IMR-90 (cell line): Measurements from ENCODE around the gene KCNMA1. TPM values are rescaled to one million over a fixed set of nuclear protein-coding genes. Genes with fewer than 3 reads are reported as not detected.

Experiments
- ATAC-seq: fragments of 200-7000 bp; cut with Tn5 transposase; 2 replicates; pipeline ENCODE4 v1.9.1; 2020; ENCODE audit warnings: low read depth, mild to moderate bottlenecking, moderate library complexity
- BruUV-seq: library from RNA; stranded (reverse); fragments of 400-500 nt; replicated peaks from 2 replicates; lab custom pipeline; 2021; lab: Mats Ljungman, UMichigan
- CTCF ChIA-PET: fragments of 300-600 bp; formaldehyde crosslinking; extraction: SDS; loops from one replicate; lab custom pipeline; 2021; ENCODE audit warnings: antibody characterized with exemption; lab: Yijun Ruan, JAX
- POLR2A ChIA-PET: fragments of 300-600 bp; sonication (Branson Sonifier 250); formaldehyde crosslinking; loops from one replicate; lab custom pipeline; 2022; ENCODE audit warnings: antibody characterized with exemption; ENCODE audit not compliant: unreplicated experiment; lab: Charles Lee
- DNase-seq: peaks from one replicate; pipeline ENCODE4 v3.0.0; 2013
- H2AFZ ChIP-seq: replicated peaks from 2 replicates; pipeline ENCODE3; 2013; ENCODE audit warnings: low read length, mild to moderate bottlenecking; ENCODE audit not compliant: poor library complexity
- H2AK5ac ChIP-seq: 2 replicates; pipeline ENCODE4 v1.6.1; 2013; ENCODE audit warnings: low read depth, low read length, inconsistent platforms
- H2AK9ac ChIP-seq: replicated peaks from 2 replicates; pipeline ENCODE3; 2013; ENCODE audit warnings: mild to moderate bottlenecking, low read depth, low read length, moderate library complexity; ENCODE audit not compliant: poor library complexity
- H2BK120ac ChIP-seq: 2 replicates; pipeline ENCODE4 v1.6.1; 2013; ENCODE audit warnings: low read depth, low read length, inconsistent platforms
- H2BK15ac ChIP-seq: 3 replicates; pipeline ENCODE4 v1.6.1; 2013; ENCODE audit warnings: low read depth, low read length, inconsistent platforms
- H2BK20ac ChIP-seq: 2 replicates; pipeline ENCODE4 v1.6.1; 2013; ENCODE audit warnings: low read depth, mild to moderate bottlenecking, inconsistent platforms, low read length, moderate library complexity
- H2BK5ac ChIP-seq: 2 replicates; pipeline ENCODE4 v1.6.1; 2013; ENCODE audit warnings: mild to moderate bottlenecking, low read depth, low read length, inconsistent platforms; ENCODE audit not compliant: poor library complexity, severe bottlenecking
- H3K14ac ChIP-seq: replicated peaks from 2 replicates; pipeline ENCODE4 v1.6.1; 2013; ENCODE audit warnings: low read depth, low read length, inconsistent platforms
- H3K18ac ChIP-seq: 2 replicates; pipeline ENCODE4 v1.6.1; 2013; ENCODE audit warnings: low read depth, low read length, control low read depth
- H3K23ac ChIP-seq: 2 replicates; pipeline ENCODE4 v1.6.1; 2013; ENCODE audit warnings: low read depth, low read length, inconsistent platforms
- H3K27ac ChIP-seq: 2 replicates; pipeline ENCODE4 v1.5.1; 2013; ENCODE audit warnings: mild to moderate bottlenecking, control low read depth, low read length; ENCODE audit not compliant: insufficient read depth
- H3K27me3 ChIP-seq: 2 replicates; pipeline ENCODE4 v1.6.1; 2013; ENCODE audit warnings: low read length; ENCODE audit not compliant: control insufficient read depth, insufficient read depth
- H3K36me3 ChIP-seq: 2 replicates; pipeline ENCODE4 v1.6.1; 2013; ENCODE audit warnings: low read length, mixed read lengths; ENCODE audit not compliant: control insufficient read depth, insufficient read depth
- H3K4ac ChIP-seq: 2 replicates; pipeline ENCODE4 v1.6.1; 2013; ENCODE audit warnings: low read depth, low read length, inconsistent platforms
- H3K4me1 ChIP-seq: 2 replicates; pipeline ENCODE4 v1.6.1; 2013; ENCODE audit warnings: low read length, mixed read lengths; ENCODE audit not compliant: control insufficient read depth, insufficient read depth
- H3K4me2 ChIP-seq: 2 replicates; pipeline ENCODE4 v1.6.1; 2013; ENCODE audit warnings: low read depth, mild to moderate bottlenecking, control low read depth, low read length, moderate library complexity
- H3K4me3 ChIP-seq: 2 replicates; pipeline ENCODE4 v1.5.1; 2013; ENCODE audit warnings: low read depth, mild to moderate bottlenecking, control low read depth, low read length, moderate library complexity; ENCODE audit not compliant: insufficient read depth
- H3K56ac ChIP-seq: 2 replicates; pipeline ENCODE4 v1.6.1; 2013; ENCODE audit warnings: low read length, inconsistent platforms; ENCODE audit not compliant: insufficient read depth; ENCODE audit errors: extremely low read depth
- H3K79me1 ChIP-seq, 2 experiments: 2 replicates each; pipeline ENCODE4 v1.6.1; 2013; ENCODE audit warnings: low read length in 2 of 2, inconsistent platforms in 1 of 2, low read depth in 1 of 2
- H3K9ac ChIP-seq: 2 replicates; pipeline ENCODE4 v1.6.1; 2013; ENCODE audit warnings: low read depth, low read length, control low read depth
- H3K9me1 ChIP-seq: 2 replicates; pipeline ENCODE4 v1.6.1; 2013; ENCODE audit warnings: low read length, inconsistent platforms; ENCODE audit not compliant: insufficient read depth
- H3K9me3 ChIP-seq: 2 replicates; pipeline ENCODE4 v1.6.1; 2013; ENCODE audit warnings: low read length; ENCODE audit not compliant: control insufficient read depth, insufficient read depth
- H4K20me1 ChIP-seq: 2 replicates; pipeline ENCODE4 v1.6.1; 2013; ENCODE audit warnings: low read length, inconsistent platforms; ENCODE audit not compliant: insufficient read depth
- H4K5ac ChIP-seq: 2 replicates; pipeline ENCODE4 v1.6.1; 2013; ENCODE audit warnings: mild to moderate bottlenecking, low read depth, low read length, control low read depth
- H4K8ac ChIP-seq, 2 experiments: 2 replicates each; pipeline ENCODE4 v1.6.1; 2013; ENCODE audit warnings: low read depth in 2 of 2, low read length in 2 of 2, control low read depth in 1 of 2, inconsistent platforms in 1 of 2
- H4K91ac ChIP-seq: 2 replicates; pipeline ENCODE4 v1.6.1; 2013; ENCODE audit warnings: low read depth, low read length, inconsistent platforms; ENCODE audit not compliant: insufficient read depth
- BHLHE40 ChIP-seq: fragments of 150-350 bp; IDR thresholded peaks from 2 replicates; pipeline ENCODE4 v1.6.1; 2016; ENCODE audit warnings: mild to moderate bottlenecking, low read depth, low read length
- CEBPB ChIP-seq: IDR thresholded peaks from 2 replicates; pipeline ENCODE4 v1.6.1; 2012; ENCODE audit warnings: low read depth, low read length, improper control_type of control experiment
- CHD1 ChIP-seq: IDR thresholded peaks from 2 replicates; pipeline ENCODE4 v1.6.1; 2012; ENCODE audit warnings: low read depth, low read length, improper control_type of control experiment
- FOS ChIP-seq: fragments of 150-350 bp; IDR thresholded peaks from 2 replicates; pipeline ENCODE4 v1.6.1; 2016; ENCODE audit warnings: low read depth, low read length
- MAFK ChIP-seq: IDR thresholded peaks from 2 replicates; pipeline ENCODE4 v1.6.1; 2012; ENCODE audit warnings: low read depth, low read length, improper control_type of control experiment
- MAZ ChIP-seq: IDR thresholded peaks from 2 replicates; pipeline ENCODE4 v1.6.1; 2012; ENCODE audit warnings: low read depth, mild to moderate bottlenecking, low read length, improper control_type of control experiment, moderate library complexity, borderline replicate concordance
- MXI1 ChIP-seq: IDR thresholded peaks from 2 replicates; pipeline ENCODE4 v1.6.1; 2012; ENCODE audit warnings: low read depth, mild to moderate bottlenecking, low read length, moderate library complexity, borderline replicate concordance
- NFE2L2 ChIP-seq: fragments of 150-350 bp; IDR thresholded peaks from 2 replicates; pipeline ENCODE4 v1.6.1; 2016; ENCODE audit warnings: low read depth, mild to moderate bottlenecking, low read length
- POLR2A ChIP-seq: IDR thresholded peaks from 2 replicates; pipeline ENCODE4 v1.6.1; 2012; ENCODE audit warnings: mild to moderate bottlenecking, low read depth, low read length
- RAD21 ChIP-seq: IDR thresholded peaks from 2 replicates; pipeline ENCODE4 v1.6.1; 2012; ENCODE audit warnings: low read length, improper control_type of control experiment
- RCOR1 ChIP-seq: IDR thresholded peaks from 2 replicates; pipeline ENCODE4 v1.6.1; 2012; ENCODE audit warnings: mild to moderate bottlenecking, low read length, improper control_type of control experiment; ENCODE audit not compliant: insufficient replicate concordance
- RFX5 ChIP-seq: IDR thresholded peaks from 2 replicates; pipeline ENCODE4 v1.8.0; 2012; ENCODE audit warnings: low read depth, mild to moderate bottlenecking, low read length, moderate library complexity
- SMC3 ChIP-seq: fragments of 150-350 bp; IDR thresholded peaks from 2 replicates; pipeline ENCODE4 v1.6.1; 2016; ENCODE audit warnings: low read depth, mild to moderate bottlenecking, antibody characterized with exemption, low read length, moderate library complexity
- WGBS, 2 experiments: methylation state at CpG; one replicate each; pipeline versions ENCODE4 v1.1.5 to v1.1.7; 2013; ENCODE audit warnings: missing lambda C conversion rate in 2 of 2; ENCODE audit not compliant: insufficient read length in 1 of 2; ENCODE audit errors: extremely low coverage in 2 of 2; 5-methylcytosine and 5-hydroxymethylcytosine counted together
- dilution Hi-C: fragments of 300-500 bp; cut with HindIII; formaldehyde crosslinking; loops from one replicate; pipeline ENCODE4 v1.14.3; 2018; ENCODE audit warnings: low sequenced_read_pairs; ENCODE audit not compliant: unreplicated experiment
- in situ Hi-C: fragments of 300-500 bp; cut with MboI; formaldehyde crosslinking; loops from 3 replicates; pipeline ENCODE4 v1.14.3; 2019; ENCODE audit warnings: low sequenced_read_pairs, inconsistent platforms, mixed read lengths
- intact Hi-C: fragments of 100-400 bp; cut with micrococcal nuclease; formaldehyde crosslinking; loops from 2 replicates; pipeline ENCODE4 v1.10.0; 2022
- polyA plus RNA-seq, 3 experiments: library from polyadenylated mRNA; depleted of rRNA; stranded (reverse); fragments of >200 nt; gene quantifications; 2 replicates each; pipeline ENCODE4 v1.2.3, GENCODE V29; 2012; ENCODE audit warnings: low replicate concordance in 1 of 3
- total RNA-seq: library from RNA; depleted of rRNA; stranded (reverse); fragments of >200 nt; gene quantifications from 2 replicates; pipeline ENCODE4 v1.2.3, GENCODE V29; 2012
- TF ChIP-seq, protein P1 (sequence below): fragments of 150-350 bp; IDR thresholded peaks from 2 replicates; pipeline ENCODE4 v1.6.1; 2016; ENCODE audit warnings: low read depth, mild to moderate bottlenecking, low read length, moderate library complexity, borderline replicate concordance
- TF ChIP-seq, protein P2 (sequence below): fragments of 150-350 bp; IDR thresholded peaks from 2 replicates; pipeline ENCODE4 v1.6.1; 2017; ENCODE audit warnings: mild to moderate bottlenecking, antibody characterized with exemption, low read length, low read depth
- TF ChIP-seq, protein P3 (sequence below): conservative IDR thresholded peaks from 2 replicates; pipeline ENCODE4 v1.5.1; 2012; ENCODE audit warnings: mild to moderate bottlenecking, low read depth, low read length, improper control_type of control experiment

Gene KCNMA1
- total and polyA plus RNA-seq, 2 of the 4 experiments (the other 2 are of a cell fraction), result 25.6 to 29.6 TPM

DNA sequence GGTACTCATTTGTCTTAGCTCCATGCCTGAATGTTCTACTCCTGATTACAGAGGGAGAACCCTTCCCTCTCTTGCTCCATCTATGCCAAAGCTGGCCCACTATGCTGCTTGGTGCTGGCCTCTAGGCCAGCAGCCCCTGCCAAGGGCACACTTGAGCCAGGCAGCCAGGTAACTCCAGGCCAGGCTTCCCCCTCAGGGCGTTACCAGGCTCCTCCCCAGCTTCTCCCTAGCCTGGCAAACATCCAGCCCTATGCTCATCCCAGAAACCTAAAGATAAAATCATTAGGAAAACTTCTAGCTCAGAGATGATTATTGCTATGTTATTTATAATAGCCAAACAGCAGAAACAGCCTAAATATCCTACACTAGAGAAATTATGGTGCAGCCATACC is 103.7 kb downstream of the KCNMA1 start:
- Histone ChIP-seq H3K27ac (no peak overlapping the region), H3K56ac (no peak overlapping the region), H4K5ac (no peak overlapping the region; the same call in 1 of the 2 replicates), H2AK9ac (no peak overlapping the region), H2BK120ac (peak overlapping the region; percentile 81), H3K14ac (peak overlapping the region; percentile 43; the same call in 1 of the 2 replicates), H4K20me1 (no peaks in the 10 kb centered on the region), H2BK15ac (peak overlapping the region; percentile 77; the same call in 1 of the 3 replicates), H3K36me3 (no peaks in the 10 kb centered on the region), H3K4me1 (peaks cover 33% of the 10 kb centered on the region), H3K4me3 (no peak overlapping the region), H3K9me1 (peaks cover 28% of the 10 kb centered on the region), H2AFZ (no peak overlapping the region), H2BK20ac (peak overlapping the region; percentile 87), H2BK5ac (no peak overlapping the region), H4K8ac (no peak overlapping the region), H3K18ac (no peak overlapping the region), H3K79me1 (peaks cover 0 to 33% of the 10 kb centered on the region in 2 experiments; a peak in 2 of 4 replicates), H3K4ac (peak overlapping the region; percentile 85), H3K9ac (no peak overlapping the region), H3K4me2 (no peak overlapping the region), H3K9me3 (no peaks in the 10 kb centered on the region), H2AK5ac (0 out of 2 replicates have a peak overlapping the region, but pooled peaks have one; percentile 76), H3K23ac (no peak overlapping the region), H3K27me3 (no peaks in the 10 kb centered on the region), H4K91ac (peak overlapping the region; percentile 76; the same call in 1 of the 2 replicates)
- ATAC-seq (no peak), DNase-seq (no peak)
- in situ Hi-C loops (no loop called here), dilution Hi-C loops (no loop called here), intact Hi-C loops (loop anchor here (10.0 kb wide), 2 partner anchors 51 to 181 kb away; no protein-coding TSS in a partner anchor)
- BruUV-seq, result no TSS peak
- CTCF ChIA-PET, result interaction anchor here (0.6 to 1.6 kb wide), 3 partner anchors 9 to 11 kb away, joined by 3 read pairs; no protein-coding TSS in a partner anchor
- TF ChIP-seq RCOR1 (no peak), POLR2A (no peak), RFX5 (no peak), NFE2L2 (no peak), CHD1 (no peak), RAD21 (no peak), MAZ (no peak), FOS (no peak), MAFK (no peak), BHLHE40 (no peak), MXI1 (no peak), CEBPB (no peak), SMC3 (no peak)
- TF ChIP-seq, protein P1, sequence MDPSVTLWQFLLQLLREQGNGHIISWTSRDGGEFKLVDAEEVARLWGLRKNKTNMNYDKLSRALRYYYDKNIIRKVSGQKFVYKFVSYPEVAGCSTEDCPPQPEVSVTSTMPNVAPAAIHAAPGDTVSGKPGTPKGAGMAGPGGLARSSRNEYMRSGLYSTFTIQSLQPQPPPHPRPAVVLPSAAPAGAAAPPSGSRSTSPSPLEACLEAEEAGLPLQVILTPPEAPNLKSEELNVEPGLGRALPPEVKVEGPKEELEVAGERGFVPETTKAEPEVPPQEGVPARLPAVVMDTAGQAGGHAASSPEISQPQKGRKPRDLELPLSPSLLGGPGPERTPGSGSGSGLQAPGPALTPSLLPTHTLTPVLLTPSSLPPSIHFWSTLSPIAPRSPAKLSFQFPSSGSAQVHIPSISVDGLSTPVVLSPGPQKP, result no peak
- TF ChIP-seq, protein P2, sequence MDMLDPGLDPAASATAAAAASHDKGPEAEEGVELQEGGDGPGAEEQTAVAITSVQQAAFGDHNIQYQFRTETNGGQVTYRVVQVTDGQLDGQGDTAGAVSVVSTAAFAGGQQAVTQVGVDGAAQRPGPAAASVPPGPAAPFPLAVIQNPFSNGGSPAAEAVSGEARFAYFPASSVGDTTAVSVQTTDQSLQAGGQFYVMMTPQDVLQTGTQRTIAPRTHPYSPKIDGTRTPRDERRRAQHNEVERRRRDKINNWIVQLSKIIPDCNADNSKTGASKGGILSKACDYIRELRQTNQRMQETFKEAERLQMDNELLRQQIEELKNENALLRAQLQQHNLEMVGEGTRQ, result no peak
- TF ChIP-seq, protein P3, sequence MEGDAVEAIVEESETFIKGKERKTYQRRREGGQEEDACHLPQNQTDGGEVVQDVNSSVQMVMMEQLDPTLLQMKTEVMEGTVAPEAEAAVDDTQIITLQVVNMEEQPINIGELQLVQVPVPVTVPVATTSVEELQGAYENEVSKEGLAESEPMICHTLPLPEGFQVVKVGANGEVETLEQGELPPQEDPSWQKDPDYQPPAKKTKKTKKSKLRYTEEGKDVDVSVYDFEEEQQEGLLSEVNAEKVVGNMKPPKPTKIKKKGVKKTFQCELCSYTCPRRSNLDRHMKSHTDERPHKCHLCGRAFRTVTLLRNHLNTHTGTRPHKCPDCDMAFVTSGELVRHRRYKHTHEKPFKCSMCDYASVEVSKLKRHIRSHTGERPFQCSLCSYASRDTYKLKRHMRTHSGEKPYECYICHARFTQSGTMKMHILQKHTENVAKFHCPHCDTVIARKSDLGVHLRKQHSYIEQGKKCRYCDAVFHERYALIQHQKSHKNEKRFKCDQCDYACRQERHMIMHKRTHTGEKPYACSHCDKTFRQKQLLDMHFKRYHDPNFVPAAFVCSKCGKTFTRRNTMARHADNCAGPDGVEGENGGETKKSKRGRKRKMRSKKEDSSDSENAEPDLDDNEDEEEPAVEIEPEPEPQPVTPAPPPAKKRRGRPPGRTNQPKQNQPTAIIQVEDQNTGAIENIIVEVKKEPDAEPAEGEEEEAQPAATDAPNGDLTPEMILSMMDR, result no peak
- no CpG with 5 or more reads among the region's 1 CpG for WGBS, 2 experiments
- POLR2A ChIA-PET, result no interaction called here
